HG03103 (cell line): ENCODE data around the gene ACOXL.
A peak's percentile ranks its signal among the peaks of the same experiment; 100 is the strongest.
"Not testable (repeated sequence)": the region's sequence is repeated elsewhere in the genome, so short reads cannot be mapped to it uniquely, and the experiment has no call there.

Source experiments
- ATAC-seq: cut with Tn5 transposase; IDR thresholded peaks from one replicate; pipeline ENCODE4 v1.9.1; 2021; ENCODE audit warnings: low read depth; ENCODE audit not compliant: unreplicated experiment

ACOXL gene

DNA sequence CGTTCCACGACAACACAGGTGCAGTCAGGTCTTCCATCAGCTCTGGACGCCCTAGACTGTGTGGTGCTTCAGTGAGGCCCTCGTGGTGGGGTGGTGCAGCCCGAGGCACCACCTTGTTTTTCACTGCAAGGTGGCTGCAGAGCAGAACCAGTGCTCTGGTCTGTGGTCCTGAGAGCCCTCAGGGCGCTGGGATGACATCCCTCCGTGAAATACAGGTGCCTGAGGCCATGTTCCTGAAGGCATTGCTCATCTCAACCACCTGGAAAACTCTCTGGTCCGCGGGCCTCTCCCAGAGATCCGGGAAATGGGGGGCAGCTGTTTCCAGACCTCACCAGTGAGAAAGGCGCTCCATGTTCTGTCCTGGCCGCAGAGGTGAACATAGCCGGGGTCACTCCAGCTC lies 119.2 kb downstream of the ACOXL start:
- no peak for ATAC-seq

GRCh38 chr2:110852051-110852450 lies 119.7 kb downstream of the ACOXL start:
- no peak for ATAC-seq

DNA sequence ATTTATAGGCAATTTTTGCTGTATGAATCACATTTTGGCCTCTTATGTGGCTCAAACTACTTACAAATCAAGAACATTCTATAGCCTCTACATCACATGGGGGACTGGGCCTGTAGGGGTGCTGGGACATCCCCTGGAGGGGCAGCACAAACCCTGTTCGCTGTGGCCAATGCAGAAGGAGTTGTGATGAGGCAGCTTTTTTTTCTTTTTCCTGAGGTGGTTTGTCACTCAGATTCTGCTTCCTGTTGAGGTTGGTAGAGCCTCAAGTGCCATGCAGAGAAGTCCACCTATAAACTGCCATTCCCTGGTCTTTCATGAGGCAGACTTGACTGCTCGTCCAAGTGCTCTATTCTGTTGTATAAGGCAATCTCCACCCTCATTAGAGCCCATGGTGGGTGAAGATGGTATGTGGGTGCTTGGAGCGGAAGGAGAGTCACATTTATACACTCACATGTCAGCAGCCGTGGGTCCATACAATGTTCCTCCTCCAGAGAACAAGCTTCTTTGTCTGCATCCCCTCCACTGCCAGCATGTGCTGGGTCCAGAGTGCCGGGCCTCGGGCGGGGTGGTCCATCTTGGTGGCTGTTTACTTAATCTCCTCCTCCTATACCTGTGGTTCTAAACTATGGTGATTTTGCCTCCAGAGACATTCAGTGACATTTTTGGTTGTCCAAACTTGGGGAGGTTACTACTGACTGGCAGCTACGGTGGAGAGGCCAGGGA lies 120.3 kb downstream of the ACOXL start:
- ATAC-seq, result no peak

GRCh38 chr2:110853516-110853915 lies 121.1 kb downstream of the ACOXL start:
- ATAC-seq, result no peak

DNA sequence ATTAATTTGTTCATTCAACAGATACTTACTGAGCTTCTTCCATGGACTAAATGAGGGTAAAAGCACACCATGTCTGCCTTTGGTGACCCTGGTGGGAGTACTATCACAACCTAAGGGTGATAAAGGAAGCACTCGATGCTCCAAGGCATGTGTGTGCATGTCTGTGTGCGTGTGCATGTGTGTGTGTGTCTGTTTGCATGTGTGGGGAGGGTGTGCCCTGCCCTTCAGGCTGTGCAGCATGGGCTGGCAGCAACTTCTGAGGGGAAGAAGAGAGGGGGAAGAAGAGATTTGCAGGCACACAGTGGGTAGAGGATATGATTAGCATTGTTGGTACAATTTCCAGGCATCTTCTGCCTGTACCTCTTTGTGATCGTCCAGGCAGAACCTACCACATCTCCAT lies 121.6 kb downstream of the ACOXL start:
- ATAC-seq, result no peak

DNA sequence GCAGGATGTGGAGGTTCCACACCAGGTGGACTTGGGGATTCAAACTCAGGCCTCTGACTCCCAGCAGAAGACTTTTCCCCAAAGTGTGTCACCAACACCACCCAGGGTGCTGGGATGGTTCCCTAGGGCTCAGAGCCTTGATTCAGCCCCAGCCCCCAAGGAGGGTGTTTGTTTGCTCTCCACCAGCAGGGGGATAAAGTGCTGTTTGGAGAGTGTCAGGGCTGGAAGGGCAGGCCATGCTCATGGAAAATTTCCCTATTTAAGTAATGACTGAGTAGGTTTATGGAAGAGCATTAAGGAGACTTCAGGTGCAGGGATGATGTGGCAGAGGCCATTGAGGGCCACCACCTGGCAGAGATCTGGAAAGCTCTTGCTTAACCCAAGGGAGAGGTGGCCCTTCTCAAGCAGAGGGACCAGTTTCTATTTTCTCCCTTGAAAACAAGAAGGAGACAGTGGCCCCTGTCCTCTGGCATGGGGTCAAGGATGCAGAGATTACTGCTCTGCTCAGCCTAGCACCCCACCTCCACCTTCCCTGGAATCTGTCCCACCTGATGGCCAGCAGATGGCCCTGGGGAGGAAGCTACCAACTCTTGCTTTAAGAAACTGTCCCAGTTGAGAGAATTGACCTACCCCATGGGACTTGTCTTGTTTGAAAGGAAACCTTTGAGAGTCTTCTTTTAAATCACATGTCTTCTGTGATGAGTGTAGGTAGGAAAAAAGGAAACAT lies 122.1 kb downstream of the ACOXL start:
- ATAC-seq, result no peak

DNA sequence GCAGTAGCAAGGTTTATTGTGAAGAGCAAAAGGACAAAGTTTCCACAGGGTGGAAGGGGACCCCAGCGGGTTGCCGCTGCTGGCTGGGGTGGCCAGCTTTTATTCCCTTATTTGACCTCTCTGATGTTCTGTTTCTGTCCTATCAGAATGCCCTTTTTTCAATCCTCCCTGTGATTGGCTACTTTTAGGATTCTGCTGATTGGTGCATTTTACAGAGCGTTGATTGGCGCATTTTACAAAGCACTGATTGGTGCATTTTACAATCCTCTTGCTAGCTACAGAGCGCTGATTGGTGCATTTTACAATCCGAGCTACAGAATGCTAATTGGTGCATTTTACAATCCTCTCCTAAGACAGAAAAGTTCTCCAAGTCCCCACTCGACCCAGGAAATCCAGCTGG lies 123.5 kb downstream of the ACOXL start:
- not testable (repeated sequence) for ATAC-seq

- peak; percentile 89 for ATAC-seq
Observed at GRCh38 chr2:110858135-110858725, 125.9 kb downstream of the ACOXL start.

DNA sequence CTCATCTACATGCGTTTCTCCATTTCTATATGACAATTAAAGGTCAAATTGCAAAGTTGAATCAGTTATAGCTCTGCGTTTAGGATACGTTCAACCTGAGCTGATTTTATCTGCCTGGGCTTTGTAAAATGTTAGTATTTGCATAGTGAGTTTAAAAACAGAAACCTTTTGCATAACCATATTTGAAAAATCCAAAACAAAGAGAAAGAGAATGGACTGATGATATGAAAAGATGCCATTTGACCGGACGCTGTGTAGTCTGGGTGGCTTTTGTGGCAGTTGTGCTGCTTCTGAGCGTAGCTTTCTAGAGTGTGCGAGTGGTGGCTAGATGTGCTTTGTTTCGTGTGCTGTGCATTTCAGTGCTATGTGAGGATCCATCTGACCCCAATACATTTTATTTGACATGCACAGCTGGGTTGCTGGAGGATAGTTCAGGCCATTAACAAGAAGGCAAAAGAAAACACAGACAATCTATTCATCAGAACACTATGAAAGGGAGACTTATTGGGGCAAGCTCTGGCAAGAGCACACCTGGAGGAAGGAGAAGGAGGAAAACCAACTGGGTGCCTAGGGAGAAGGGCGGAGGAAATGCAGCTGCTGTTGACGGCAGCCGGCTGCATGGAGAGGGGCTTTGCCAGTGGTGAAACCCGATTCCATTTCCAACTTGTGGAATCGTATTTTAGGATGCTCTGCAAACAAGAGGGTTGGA lies 126.8 kb downstream of the ACOXL start:
- ATAC-seq, result no peak

DNA sequence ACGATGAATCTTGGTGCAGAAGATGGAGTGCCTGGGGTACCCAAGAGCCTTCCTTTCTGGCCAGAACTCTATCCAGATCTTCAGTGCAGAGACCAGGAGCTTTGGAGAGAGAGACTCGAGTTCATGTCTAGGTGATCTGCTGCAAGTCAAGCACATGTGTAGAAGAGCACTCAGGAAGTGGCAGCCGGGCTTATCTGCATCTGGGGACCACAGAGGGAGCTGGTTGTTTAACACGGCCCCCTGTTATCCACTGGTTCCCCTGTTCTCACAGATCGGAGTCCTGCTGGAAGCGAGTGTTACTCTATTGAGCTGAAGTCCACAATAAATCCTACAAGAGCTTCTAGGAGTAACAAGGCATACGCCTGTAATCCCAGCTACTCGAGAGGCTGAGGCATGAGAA lies 128.3 kb downstream of the ACOXL start:
- no peak for ATAC-seq

DNA sequence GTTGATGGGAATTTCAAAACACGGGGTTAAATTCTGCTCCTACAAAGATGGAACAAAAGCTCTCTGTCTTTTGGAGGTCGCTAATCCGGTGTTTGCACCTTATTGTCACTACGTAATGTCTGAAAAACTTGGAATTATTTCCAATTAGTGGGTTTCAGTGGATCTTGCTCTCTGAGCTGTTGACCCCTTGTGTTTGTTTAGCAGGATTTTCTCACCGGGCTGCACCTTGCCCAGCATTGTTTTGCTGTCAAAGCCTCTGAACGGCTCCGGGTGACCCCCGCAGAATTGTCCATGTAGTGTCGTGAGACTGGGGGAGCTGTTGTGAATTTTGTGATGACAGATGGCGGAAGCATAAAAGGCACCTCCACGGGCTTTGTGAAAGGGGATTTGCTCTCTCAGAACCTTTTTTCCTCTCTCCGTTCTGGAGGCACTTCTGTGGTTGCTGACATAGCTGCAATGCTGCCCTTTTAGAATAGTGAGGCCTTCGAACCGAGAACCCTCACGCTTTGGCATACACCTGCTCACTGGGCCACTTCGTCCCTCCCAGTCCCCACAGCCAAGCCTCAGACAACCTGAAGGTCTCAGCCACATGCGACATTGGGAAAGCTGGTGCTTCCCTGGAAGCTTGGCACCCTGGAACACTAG lies 129.4 kb downstream of the ACOXL start:
- no peak for ATAC-seq

GRCh38 chr2:110863726-110864125 lies 131.4 kb downstream of the ACOXL start:
- ATAC-seq, result no peak

GRCh38 chr2:110864176-110864575 lies 131.8 kb downstream of the ACOXL start:
- no peak for ATAC-seq

DNA sequence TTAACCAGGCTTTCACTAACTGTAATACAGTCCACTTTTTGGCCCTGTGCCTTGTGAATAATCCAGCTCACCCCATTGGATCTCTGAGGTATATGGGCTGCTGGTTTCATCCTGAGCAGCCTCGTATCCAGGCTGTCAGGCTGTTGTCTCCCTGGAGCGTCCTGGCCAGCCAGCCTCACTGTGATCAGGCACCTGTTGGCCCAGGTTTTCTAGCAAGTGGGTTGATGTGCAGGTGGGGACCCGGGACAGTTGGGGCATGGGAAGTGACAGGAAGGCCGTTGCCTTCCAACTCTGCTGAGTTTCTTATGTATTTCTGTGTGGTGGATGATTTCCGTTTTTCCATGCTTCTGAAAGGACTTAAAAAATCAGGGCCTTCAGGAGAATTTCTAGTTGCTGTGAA lies 132.4 kb downstream of the ACOXL start:
- no peak for ATAC-seq

GRCh38 chr2:110865188-110865587 lies 132.8 kb downstream of the ACOXL start:
- peak; percentile 87 for ATAC-seq

- ATAC-seq, result no peak
Observed at GRCh38 chr2:110866045-110866444, 133.7 kb downstream of the ACOXL start.

- ATAC-seq, result no peak
Observed at GRCh38 chr2:110866466-110866865, 134.1 kb downstream of the ACOXL start.

GRCh38 chr2:110867078-110867477 lies 134.7 kb downstream of the ACOXL start:
- no peak for ATAC-seq

- ATAC-seq, result no peak
Observed at GRCh38 chr2:110868971-110869370, 136.6 kb downstream of the ACOXL start.
